Mesothelial cell of epicardium (in vitro differentiated cells): ENCODE results near the gene TSPO. TPM values are rescaled to one million over a fixed set of nuclear protein-coding genes. Genes with fewer than 3 reads are reported as not detected.
"Not testable (repeated sequence)": the region's sequence is repeated elsewhere in the genome, so short reads cannot be mapped to it uniquely, and the experiment has no call there.

ENCODE experiments used
- DNase-seq, 2 experiments: peaks; one replicate each; pipeline ENCODE4 v3.0.0; 2021; ENCODE audit warnings: low spot score in 2 of 2; ENCODE audit not compliant: unreplicated experiment in 2 of 2
- H3K27ac Mint-ChIP-seq: 2 replicates; pipeline ENCODE4 v1.8.0; 2021; ENCODE audit warnings: mixed read lengths
- H3K27me3 Mint-ChIP-seq: 2 replicates; pipeline ENCODE4 v1.8.0; 2021; ENCODE audit warnings: low read depth, mixed read lengths
- H3K36me3 Mint-ChIP-seq: 2 replicates; pipeline ENCODE4 v1.8.0; 2021; ENCODE audit warnings: mixed read lengths
- H3K4me1 Mint-ChIP-seq: 2 replicates; pipeline ENCODE4 v1.8.0; 2021; ENCODE audit warnings: mixed read lengths
- H3K4me3 Mint-ChIP-seq: 2 replicates; pipeline ENCODE4 v1.8.0; 2021; ENCODE audit warnings: mild to moderate bottlenecking, moderate library complexity, mixed read lengths
- H3K9me3 Mint-ChIP-seq: 2 replicates; pipeline ENCODE4 v1.8.0; 2021; ENCODE audit warnings: mixed read lengths
- total RNA-seq: library from RNA; stranded (reverse); gene quantifications from 3 replicates; pipeline ENCODE4 v1.2.1, GENCODE V29; 2021
- TF ChIP-seq, protein P1 (sequence below): fragments of 200-600 bp; sonication (generic); IDR thresholded peaks from one replicate; pipeline ENCODE4 v1.5.0; 2021; ENCODE audit warnings: antibody characterized with exemption; ENCODE audit not compliant: unreplicated experiment

The TSPO gene
- 43.2 to 44.9 TPM (median 44.5 TPM) in 3 replicates for total RNA-seq

DNA sequence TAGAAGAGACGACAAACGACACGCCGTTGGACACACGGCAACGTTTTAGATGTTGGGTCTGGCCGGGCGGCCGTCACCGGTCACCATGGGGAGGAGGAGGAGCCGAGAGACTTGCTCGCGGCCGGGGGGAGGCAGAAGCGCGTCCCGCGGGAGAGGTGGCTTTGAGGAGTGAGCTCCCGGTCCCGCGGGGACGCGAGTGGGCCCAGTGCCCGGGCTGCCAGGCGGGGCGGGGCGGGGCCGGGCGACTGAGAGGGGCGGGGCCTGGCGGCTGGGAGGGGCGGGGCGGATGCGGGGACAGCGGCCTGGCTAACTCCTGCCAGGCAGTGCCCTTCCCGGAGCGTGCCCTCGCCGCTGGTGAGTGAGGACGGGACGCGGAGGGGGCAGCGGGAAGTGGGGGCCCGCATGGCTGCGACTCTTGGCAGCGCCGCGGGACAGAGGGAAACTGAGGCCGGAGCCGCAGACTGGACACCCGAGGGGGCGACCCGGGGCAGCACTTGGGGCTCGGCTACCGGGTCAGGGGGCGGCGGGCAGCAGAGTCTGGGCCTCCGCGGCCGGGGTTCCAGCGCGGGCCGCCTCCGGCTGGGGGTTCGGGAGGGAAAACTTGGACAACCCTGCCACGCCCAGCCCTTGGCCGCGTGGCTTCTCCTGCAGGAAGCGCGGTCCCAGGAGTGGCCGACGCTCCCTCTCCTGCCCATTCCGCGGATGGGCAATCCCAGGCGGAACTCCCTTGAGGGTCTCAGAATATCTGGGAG is at the start of gene TSPO:
TSPO (plus strand) TSS at position 309 of the 752 bp plus-strand sequence. CDS start 7,680 bp downstream, outside the sequence.
- TF ChIP-seq, protein P1, sequence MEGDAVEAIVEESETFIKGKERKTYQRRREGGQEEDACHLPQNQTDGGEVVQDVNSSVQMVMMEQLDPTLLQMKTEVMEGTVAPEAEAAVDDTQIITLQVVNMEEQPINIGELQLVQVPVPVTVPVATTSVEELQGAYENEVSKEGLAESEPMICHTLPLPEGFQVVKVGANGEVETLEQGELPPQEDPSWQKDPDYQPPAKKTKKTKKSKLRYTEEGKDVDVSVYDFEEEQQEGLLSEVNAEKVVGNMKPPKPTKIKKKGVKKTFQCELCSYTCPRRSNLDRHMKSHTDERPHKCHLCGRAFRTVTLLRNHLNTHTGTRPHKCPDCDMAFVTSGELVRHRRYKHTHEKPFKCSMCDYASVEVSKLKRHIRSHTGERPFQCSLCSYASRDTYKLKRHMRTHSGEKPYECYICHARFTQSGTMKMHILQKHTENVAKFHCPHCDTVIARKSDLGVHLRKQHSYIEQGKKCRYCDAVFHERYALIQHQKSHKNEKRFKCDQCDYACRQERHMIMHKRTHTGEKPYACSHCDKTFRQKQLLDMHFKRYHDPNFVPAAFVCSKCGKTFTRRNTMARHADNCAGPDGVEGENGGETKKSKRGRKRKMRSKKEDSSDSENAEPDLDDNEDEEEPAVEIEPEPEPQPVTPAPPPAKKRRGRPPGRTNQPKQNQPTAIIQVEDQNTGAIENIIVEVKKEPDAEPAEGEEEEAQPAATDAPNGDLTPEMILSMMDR, result no peak
- H3K27ac Mint-ChIP-seq, result peak within 1 kb of the TSS; percentile 79
- no peaks in the 10 kb centered on the region for H3K27me3 Mint-ChIP-seq
- peak; percentile 50 to 56 for DNase-seq
- no peaks in the 10 kb centered on the region for H3K9me3 Mint-ChIP-seq
- H3K36me3 Mint-ChIP-seq, result no peaks in the 10 kb centered on the region
- peak within 1 kb of the TSS; percentile 77 for H3K4me3 Mint-ChIP-seq
- peaks cover 12% of the 10 kb centered on the region for H3K4me1 Mint-ChIP-seq

DNA sequence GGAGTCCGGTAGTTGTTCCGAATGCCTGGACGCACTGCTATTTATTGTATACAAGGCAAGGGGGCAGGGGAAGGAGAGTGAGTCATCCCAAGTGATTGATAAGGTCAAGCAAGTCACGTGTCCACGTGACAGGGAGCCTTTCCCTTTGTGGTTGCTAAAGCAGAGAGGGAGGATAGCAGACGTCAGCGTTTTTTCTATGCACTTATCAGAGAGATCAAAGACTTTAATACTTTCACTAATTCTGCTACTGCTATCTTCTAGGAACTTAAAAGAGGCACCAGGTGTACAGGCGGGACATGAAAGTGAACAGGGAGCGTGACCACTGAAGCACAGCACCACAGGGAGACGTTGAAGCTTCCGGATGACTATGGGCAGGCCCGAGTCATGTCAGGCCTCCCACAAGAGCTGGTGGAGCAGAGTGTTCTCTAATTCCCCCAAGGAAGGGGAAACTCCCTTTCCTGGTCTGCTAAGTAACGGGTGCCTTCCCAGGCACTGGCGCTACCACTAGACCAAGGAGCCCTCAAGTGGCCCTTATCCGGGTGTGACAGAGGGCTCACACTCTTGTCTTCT is 47.2 kb upstream of the TSPO start:
- peaks cover 26% of the 10 kb centered on the region for H3K4me1 Mint-ChIP-seq
- not testable (repeated sequence) for H3K4me3 Mint-ChIP-seq, H3K27me3 Mint-ChIP-seq, H3K36me3 Mint-ChIP-seq, DNase-seq, H3K9me3 Mint-ChIP-seq
- peak overlapping the region; percentile 91 for H3K27ac Mint-ChIP-seq

DNA sequence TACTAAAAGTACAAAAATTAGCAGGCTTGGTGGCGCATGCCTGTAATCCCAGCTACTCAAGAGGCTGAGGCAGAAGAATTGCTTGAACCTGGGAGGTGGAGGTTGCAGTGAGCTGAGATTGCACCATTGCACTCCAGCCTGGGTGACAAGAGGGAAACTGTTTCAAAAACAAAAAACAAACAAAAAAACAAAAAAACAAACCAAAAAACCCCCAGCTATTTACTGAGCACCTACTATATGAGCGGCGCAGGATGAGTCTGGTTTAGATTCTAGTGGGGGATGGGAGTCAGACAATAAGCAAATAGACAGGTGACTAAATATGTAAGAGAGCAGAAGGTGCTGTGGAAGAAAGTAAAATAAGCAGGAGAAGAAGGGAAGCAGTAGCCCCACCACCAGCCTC is 46.4 kb upstream of the TSPO start:
- Mint-ChIP-seq H3K27me3 (peaks cover 10% of the 10 kb centered on the region), H3K27ac (peak overlapping the region; percentile 53), H3K4me1 (peaks cover 25% of the 10 kb centered on the region)
- DNase-seq, H3K4me3 Mint-ChIP-seq, H3K36me3 Mint-ChIP-seq, H3K9me3 Mint-ChIP-seq: not testable (repeated sequence)

DNA sequence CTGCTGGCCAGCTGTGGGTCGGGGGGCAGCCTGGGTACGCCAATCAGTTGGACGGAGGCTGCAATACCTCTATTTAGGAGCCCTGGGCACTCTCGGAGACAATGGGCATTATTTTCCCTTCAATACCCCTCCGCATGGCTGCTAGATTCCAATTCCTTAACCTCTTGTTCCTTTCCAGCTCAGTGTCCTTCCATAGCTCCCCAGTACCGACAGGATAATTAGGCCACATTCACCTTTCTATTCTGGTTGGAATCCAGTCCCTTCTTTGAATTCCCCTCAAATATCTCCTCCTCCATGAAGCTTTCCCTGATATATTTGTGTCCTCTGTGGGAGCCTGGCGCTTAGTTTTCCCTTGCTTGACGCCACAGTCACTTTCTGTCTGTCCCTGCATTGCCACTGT is 45.1 kb upstream of the TSPO start:
- no peaks in the 10 kb centered on the region for H3K9me3 Mint-ChIP-seq
- H3K27ac Mint-ChIP-seq, result no peak overlapping the region
- no peak for DNase-seq
- H3K4me3 Mint-ChIP-seq, result no peak overlapping the region
- peaks cover 20% of the 10 kb centered on the region for H3K4me1 Mint-ChIP-seq
- peaks cover 14% of the 10 kb centered on the region for H3K27me3 Mint-ChIP-seq
- H3K36me3 Mint-ChIP-seq, result no peaks in the 10 kb centered on the region
- TF ChIP-seq, protein P1, result no peak

DNA sequence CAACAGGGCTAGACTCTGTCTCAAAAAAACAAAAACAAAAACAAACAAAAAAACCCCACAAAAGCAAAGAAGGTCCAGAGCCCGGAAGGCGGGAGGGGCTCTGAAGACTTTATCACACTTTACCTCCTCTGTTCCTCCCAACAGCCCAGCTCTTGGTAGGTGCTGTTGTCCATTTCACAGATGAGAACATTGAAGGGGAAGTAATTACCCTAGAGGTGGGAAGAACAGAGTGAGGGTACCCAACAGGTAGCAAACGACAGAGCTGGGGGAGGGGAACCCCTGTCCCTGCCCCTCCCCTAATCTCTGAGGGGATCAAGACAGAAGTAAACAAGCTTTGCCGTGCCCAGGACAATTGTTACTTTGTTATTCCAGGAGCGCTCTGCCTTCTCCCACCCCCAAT is 41.8 kb upstream of the TSPO start:
- no peaks in the 10 kb centered on the region for H3K36me3 Mint-ChIP-seq
- H3K27me3 Mint-ChIP-seq, result peaks cover 29% of the 10 kb centered on the region
- TF ChIP-seq, protein P1, result no peak
- no peak for DNase-seq
- no peak overlapping the region for H3K27ac Mint-ChIP-seq
- H3K4me3 Mint-ChIP-seq, result peak overlapping the region; percentile 30
- H3K9me3 Mint-ChIP-seq, result no peaks in the 10 kb centered on the region
- peaks cover 14% of the 10 kb centered on the region for H3K4me1 Mint-ChIP-seq

DNA sequence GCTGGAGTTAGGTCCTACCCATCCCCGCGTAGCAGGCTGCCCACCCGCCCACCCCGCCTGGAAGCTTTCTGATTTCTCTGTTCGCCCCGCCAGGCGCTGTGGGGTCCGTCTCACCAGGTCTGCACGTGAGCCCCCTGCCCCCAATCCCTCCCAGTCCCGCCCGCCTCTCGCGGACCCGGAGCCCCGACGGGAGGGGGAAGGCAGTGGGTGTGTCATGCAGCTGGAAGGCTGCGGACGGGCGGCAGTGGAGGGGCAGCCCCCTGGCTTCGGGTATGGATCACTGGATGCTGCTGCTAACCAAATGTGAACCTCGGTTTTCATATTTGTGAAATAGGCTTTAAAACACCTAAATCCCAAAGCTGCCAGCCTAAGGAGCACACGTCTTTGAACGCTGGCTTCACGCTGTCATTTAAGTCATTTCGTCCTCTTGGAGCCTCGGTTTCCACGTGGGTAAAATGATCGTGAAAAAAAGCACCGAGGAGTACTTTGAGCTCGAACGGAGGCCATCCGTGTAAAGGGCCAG is 41.4 kb upstream of the TSPO start:
- Mint-ChIP-seq H3K36me3 (no peaks in the 10 kb centered on the region), H3K27me3 (peaks cover 29% of the 10 kb centered on the region), H3K9me3 (no peaks in the 10 kb centered on the region), H3K4me1 (peaks cover 14% of the 10 kb centered on the region), H3K4me3 (peak overlapping the region; percentile 74), H3K27ac (no peak overlapping the region)
- DNase-seq, result no peak
- TF ChIP-seq, protein P1, result no peak
